ENCODE results near the gene CFAP65.

Gene CFAP65

GRCh38 chr2:219054956-219055903 is 13.9 kb upstream of the CFAP65 start:
- Histone ChIP-seq H3K4me1 (ENCODE audit: control insufficient read depth, insufficient read depth, low read length, poor library complexity, severe bottlenecking) (peaks cover 28% of the 10 kb centered on the region), H3K4me3 (ENCODE audit: insufficient read depth, low read depth, low read length, poor library complexity, severe bottlenecking) (no peak overlapping the region), H3K36me3 (ENCODE audit: control insufficient read depth, insufficient read depth, low read length) (no peaks in the 10 kb centered on the region), H3K27ac (ENCODE audit: insufficient read depth, low read length, poor library complexity, severe bottlenecking) (no peak overlapping the region), H3K9me3 (ENCODE audit: control insufficient read depth, low read length) (no peaks in the 10 kb centered on the region), H3K27me3 (replicated peaks; ENCODE audit: control insufficient read depth, insufficient read depth, low read length, poor library complexity, severe bottlenecking) (peaks cover 45% of the 10 kb centered on the region)
- no peak for DNase-seq

- no peaks in the 10 kb centered on the region for H3K27me3 ChIP-seq (replicated peaks; ENCODE audit: control insufficient read depth, insufficient read depth, low read length, poor library complexity, severe bottlenecking)
- no peaks in the 10 kb centered on the region for H3K36me3 ChIP-seq (ENCODE audit: control insufficient read depth, insufficient read depth, low read length)
- no peak overlapping the region for H3K4me3 ChIP-seq (ENCODE audit: insufficient read depth, low read depth, low read length, poor library complexity, severe bottlenecking)
- H3K9me3 ChIP-seq (ENCODE audit: control insufficient read depth, low read length) = no peaks in the 10 kb centered on the region
- H3K27ac ChIP-seq (ENCODE audit: insufficient read depth, low read length, poor library complexity, severe bottlenecking) = no peak overlapping the region
- DNase-seq = no peak
- H3K4me1 ChIP-seq (ENCODE audit: control insufficient read depth, insufficient read depth, low read length, poor library complexity, severe bottlenecking) = no peaks in the 10 kb centered on the region
These were observed 8.0 kb upstream of the CFAP65 start for GRCh38 chr2:219049282-219049681.

GRCh38 chr2:219045937-219046550 is 4.7 kb upstream of the CFAP65 start:
- Histone ChIP-seq H3K4me1 (ENCODE audit: control insufficient read depth, insufficient read depth, low read length, poor library complexity, severe bottlenecking) (peaks cover under 1% of the 10 kb centered on the region), H3K9me3 (ENCODE audit: control insufficient read depth, low read length) (no peaks in the 10 kb centered on the region), H3K27ac (ENCODE audit: insufficient read depth, low read length, poor library complexity, severe bottlenecking) (no peak overlapping the region), H3K4me3 (ENCODE audit: insufficient read depth, low read depth, low read length, poor library complexity, severe bottlenecking) (no peak overlapping the region), H3K27me3 (replicated peaks; ENCODE audit: control insufficient read depth, insufficient read depth, low read length, poor library complexity, severe bottlenecking) (peaks cover 16% of the 10 kb centered on the region), H3K36me3 (ENCODE audit: control insufficient read depth, insufficient read depth, low read length) (no peaks in the 10 kb centered on the region)
- DNase-seq = no peak

GRCh38 chr2:219042750-219043149 is 1.4 kb upstream of the CFAP65 start:
- no peak for DNase-seq
- Histone ChIP-seq H3K9me3 (ENCODE audit: control insufficient read depth, low read length) (no peaks in the 10 kb centered on the region), H3K27me3 (replicated peaks; ENCODE audit: control insufficient read depth, insufficient read depth, low read length, poor library complexity, severe bottlenecking) (peaks cover 25% of the 10 kb centered on the region), H3K4me3 (ENCODE audit: insufficient read depth, low read depth, low read length, poor library complexity, severe bottlenecking) (no peak overlapping the region), H3K36me3 (ENCODE audit: control insufficient read depth, insufficient read depth, low read length) (no peaks in the 10 kb centered on the region), H3K4me1 (ENCODE audit: control insufficient read depth, insufficient read depth, low read length, poor library complexity, severe bottlenecking) (peaks cover 4% of the 10 kb centered on the region), H3K27ac (ENCODE audit: insufficient read depth, low read length, poor library complexity, severe bottlenecking) (no peak overlapping the region)

- no peaks in the 10 kb centered on the region for H3K36me3 ChIP-seq (ENCODE audit: control insufficient read depth, insufficient read depth, low read length)
- DNase-seq = no peak
- H3K4me3 ChIP-seq (ENCODE audit: insufficient read depth, low read depth, low read length, poor library complexity, severe bottlenecking) = no peak overlapping the region
- H3K27ac ChIP-seq (ENCODE audit: insufficient read depth, low read length, poor library complexity, severe bottlenecking) = no peak overlapping the region
- H3K9me3 ChIP-seq (ENCODE audit: control insufficient read depth, low read length) = no peaks in the 10 kb centered on the region
- peaks cover 25% of the 10 kb centered on the region for H3K27me3 ChIP-seq (replicated peaks; ENCODE audit: control insufficient read depth, insufficient read depth, low read length, poor library complexity, severe bottlenecking)
- H3K4me1 ChIP-seq (ENCODE audit: control insufficient read depth, insufficient read depth, low read length, poor library complexity, severe bottlenecking) = peaks cover 4% of the 10 kb centered on the region
These were observed 841 bp upstream of the CFAP65 start for GRCh38 chr2:219042157-219042556.

- peaks cover 25% of the 10 kb centered on the region for H3K27me3 ChIP-seq (replicated peaks; ENCODE audit: control insufficient read depth, insufficient read depth, low read length, poor library complexity, severe bottlenecking)
- H3K9me3 ChIP-seq (ENCODE audit: control insufficient read depth, low read length) = no peaks in the 10 kb centered on the region
- H3K36me3 ChIP-seq (ENCODE audit: control insufficient read depth, insufficient read depth, low read length) = no peaks in the 10 kb centered on the region
- no peak overlapping the region for H3K4me3 ChIP-seq (ENCODE audit: insufficient read depth, low read depth, low read length, poor library complexity, severe bottlenecking)
- H3K27ac ChIP-seq (ENCODE audit: insufficient read depth, low read length, poor library complexity, severe bottlenecking) = no peak overlapping the region
- no peak for DNase-seq
- H3K4me1 ChIP-seq (ENCODE audit: control insufficient read depth, insufficient read depth, low read length, poor library complexity, severe bottlenecking) = peaks cover 4% of the 10 kb centered on the region
These were observed 2.7 kb downstream of the CFAP65 start for GRCh38 chr2:219038600-219038999.

- Histone ChIP-seq H3K9me3 (ENCODE audit: control insufficient read depth, low read length) (no peaks in the 10 kb centered on the region), H3K4me1 (ENCODE audit: control insufficient read depth, insufficient read depth, low read length, poor library complexity, severe bottlenecking) (peaks cover 4% of the 10 kb centered on the region), H3K27ac (ENCODE audit: insufficient read depth, low read length, poor library complexity, severe bottlenecking) (no peak overlapping the region), H3K27me3 (replicated peaks; ENCODE audit: control insufficient read depth, insufficient read depth, low read length, poor library complexity, severe bottlenecking) (peaks cover 22% of the 10 kb centered on the region), H3K4me3 (ENCODE audit: insufficient read depth, low read depth, low read length, poor library complexity, severe bottlenecking) (no peak overlapping the region), H3K36me3 (ENCODE audit: control insufficient read depth, insufficient read depth, low read length) (no peaks in the 10 kb centered on the region)
- no peak for DNase-seq
These were observed 3.4 kb downstream of the CFAP65 start for GRCh38 chr2:219037783-219038499.

GRCh38 chr2:219035942-219036341 is 5.4 kb downstream of the CFAP65 start:
- H3K4me3 ChIP-seq (ENCODE audit: insufficient read depth, low read depth, low read length, poor library complexity, severe bottlenecking) = no peak overlapping the region
- no peak for DNase-seq
- H3K27me3 ChIP-seq (replicated peaks; ENCODE audit: control insufficient read depth, insufficient read depth, low read length, poor library complexity, severe bottlenecking) = peaks cover 8% of the 10 kb centered on the region

GRCh38 chr2:219034823-219035222 is 6.5 kb downstream of the CFAP65 start:
- Histone ChIP-seq H3K9me3 (ENCODE audit: control insufficient read depth, low read length) (no peaks in the 10 kb centered on the region), H3K27me3 (replicated peaks; ENCODE audit: control insufficient read depth, insufficient read depth, low read length, poor library complexity, severe bottlenecking) (no peaks in the 10 kb centered on the region), H3K27ac (ENCODE audit: insufficient read depth, low read length, poor library complexity, severe bottlenecking) (no peak overlapping the region), H3K4me1 (ENCODE audit: control insufficient read depth, insufficient read depth, low read length, poor library complexity, severe bottlenecking) (no peaks in the 10 kb centered on the region), H3K36me3 (ENCODE audit: control insufficient read depth, insufficient read depth, low read length) (no peaks in the 10 kb centered on the region), H3K4me3 (ENCODE audit: insufficient read depth, low read depth, low read length, poor library complexity, severe bottlenecking) (no peak overlapping the region)
- no peak for DNase-seq

More at GRCh38 chr2:219035942-219036341, 5.4 kb downstream of the CFAP65 start:
- H3K36me3 ChIP-seq (ENCODE audit: control insufficient read depth, insufficient read depth, low read length) = no peaks in the 10 kb centered on the region
- no peaks in the 10 kb centered on the region for H3K9me3 ChIP-seq (ENCODE audit: control insufficient read depth, low read length)
- peaks cover 2% of the 10 kb centered on the region for H3K4me1 ChIP-seq (ENCODE audit: control insufficient read depth, insufficient read depth, low read length, poor library complexity, severe bottlenecking)
- H3K27ac ChIP-seq (ENCODE audit: insufficient read depth, low read length, poor library complexity, severe bottlenecking) = no peak overlapping the region
